WTC11 (cell line): ENCODE measurements around the gene THBS2. TPM values are rescaled to one million over a fixed set of nuclear protein-coding genes. Genes with fewer than 3 reads are reported as not detected.

ENCODE experiments used
- ATAC-seq: fragments of 200-7000 bp; cut with Tn5 transposase; 2 replicates; pipeline ENCODE4 v1.10.0; 2021; ENCODE audit warnings: mild to moderate bottlenecking, moderate library complexity
- CTCF ChIA-PET: fragments of 300-600 bp; sonication (Branson Sonifier 250); formaldehyde crosslinking; loops from one replicate; lab custom pipeline; 2021; ENCODE audit warnings: antibody characterized with exemption; lab: Charles Lee
- POLR2A ChIA-PET: fragments of 350-600 bp; sonication (Branson Sonifier 250); formaldehyde crosslinking; loops from one replicate; lab custom pipeline; 2021; ENCODE audit warnings: antibody characterized with exemption; lab: Charles Lee
- DNase-seq: peaks from one replicate; pipeline ENCODE4 v3.0.0; 2021; ENCODE audit warnings: low spot score
- H3K27ac Mint-ChIP-seq: 2 replicates; pipeline ENCODE4 v1.8.0; 2021; ENCODE audit warnings: mixed read lengths
- H3K27me3 Mint-ChIP-seq: 2 replicates; pipeline ENCODE4 v1.8.0; 2021; ENCODE audit warnings: low read depth, mild to moderate bottlenecking, moderate library complexity, mixed read lengths
- H3K36me3 Mint-ChIP-seq: 2 replicates; pipeline ENCODE4 v1.8.0; 2021; ENCODE audit warnings: mixed read lengths
- H3K4me1 Mint-ChIP-seq: 2 replicates; pipeline ENCODE4 v1.8.0; 2022; ENCODE audit warnings: mixed read lengths
- H3K4me3 Mint-ChIP-seq: 2 replicates; pipeline ENCODE4 v1.8.0; 2021; ENCODE audit warnings: mild to moderate bottlenecking, moderate library complexity, mixed read lengths
- H3K9me3 Mint-ChIP-seq: 2 replicates; pipeline ENCODE4 v1.8.0; 2021; ENCODE audit warnings: mixed read lengths
- ATF1 ChIP-seq: sonication (generic); formaldehyde crosslinking; IDR thresholded peaks from 2 replicates; pipeline ENCODE4 v1.8.1; 2023; ENCODE audit warnings: mild to moderate bottlenecking, moderate library complexity, missing genetic modification reagents
- CBFB ChIP-seq: sonication (generic); formaldehyde crosslinking; IDR thresholded peaks from 2 replicates; pipeline ENCODE4 v1.8.1; 2022; ENCODE audit warnings: mild to moderate bottlenecking, low read depth, missing genetic modification reagents
- CDX4 ChIP-seq: fragments of 250-450 bp; sonication (Bioruptor Pico); IDR thresholded peaks from 2 replicates; pipeline ENCODE4 v1.9.0; 2021; ENCODE audit warnings: moderate library complexity, mild to moderate bottlenecking, inconsistent platforms, borderline replicate concordance
- CTCF ChIP-seq: fragments of 200-600 bp; IDR thresholded peaks from 2 replicates; pipeline ENCODE4 v1.8.0; 2022; ENCODE audit warnings: antibody characterized with exemption
- ELF4 ChIP-seq: sonication (generic); formaldehyde crosslinking; IDR thresholded peaks from 2 replicates; pipeline ENCODE4 v1.8.1; 2022; ENCODE audit warnings: low read depth, mild to moderate bottlenecking, moderate library complexity, missing genetic modification reagents
- ERG ChIP-seq: fragments of 250-450 bp; sonication (Bioruptor Pico); IDR thresholded peaks from 2 replicates; pipeline ENCODE4 v1.8.0; 2021; ENCODE audit warnings: mild to moderate bottlenecking
- ETV6 ChIP-seq: sonication (generic); formaldehyde crosslinking; IDR thresholded peaks from 2 replicates; pipeline ENCODE4 v1.8.1; 2022; ENCODE audit warnings: mild to moderate bottlenecking, missing genetic modification reagents
- HMGA2 ChIP-seq: fragments of 250-450 bp; sonication (Bioruptor Pico); IDR thresholded peaks from 2 replicates; pipeline ENCODE4 v1.4.0; 2021; ENCODE audit warnings: mild to moderate bottlenecking, moderate library complexity
- MXD4 ChIP-seq: fragments of 250-450 bp; sonication (Bioruptor Pico); IDR thresholded peaks from 2 replicates; pipeline ENCODE4 v1.8.0; 2021; ENCODE audit warnings: mild to moderate bottlenecking, moderate library complexity, borderline replicate concordance
- NFE2L1 ChIP-seq: sonication (generic); formaldehyde crosslinking; IDR thresholded peaks from 2 replicates; pipeline ENCODE4 v1.8.1; 2023; ENCODE audit warnings: missing genetic modification reagents
- PRRX2 ChIP-seq: fragments of 250-450 bp; sonication (Bioruptor Pico); IDR thresholded peaks from 2 replicates; pipeline ENCODE4 v1.8.0; 2021; ENCODE audit warnings: mild to moderate bottlenecking
- RELA ChIP-seq: sonication (generic); formaldehyde crosslinking; IDR thresholded peaks from 2 replicates; pipeline ENCODE4 v1.8.1; 2022; ENCODE audit warnings: missing genetic modification reagents, mild to moderate bottlenecking, borderline replicate concordance
- SOX15 ChIP-seq: fragments of 250-450 bp; sonication (Bioruptor Pico); IDR thresholded peaks from 2 replicates; pipeline ENCODE4 v1.9.0; 2021; ENCODE audit warnings: mild to moderate bottlenecking
- SP1 ChIP-seq: sonication (generic); formaldehyde crosslinking; conservative IDR thresholded peaks from 2 replicates; pipeline ENCODE4 v1.8.1; 2022; ENCODE audit warnings: missing genetic modification reagents
- STAT6 ChIP-seq: sonication (generic); formaldehyde crosslinking; conservative IDR thresholded peaks from 2 replicates; pipeline ENCODE4 v1.8.1; 2023; ENCODE audit warnings: mild to moderate bottlenecking, low read depth, missing genetic modification reagents, moderate library complexity
- TEAD4 ChIP-seq: sonication (generic); formaldehyde crosslinking; IDR thresholded peaks from 2 replicates; pipeline ENCODE4 v1.8.0; 2022; ENCODE audit warnings: mild to moderate bottlenecking, missing genetic modification reagents
- TP53 ChIP-seq: sonication (generic); formaldehyde crosslinking; IDR thresholded peaks from 2 replicates; pipeline ENCODE4 v1.8.1; 2023; ENCODE audit warnings: mild to moderate bottlenecking, missing genetic modification reagents
- ZMAT4 ChIP-seq: fragments of 250-450 bp; sonication (Bioruptor Pico); IDR thresholded peaks from 2 replicates; pipeline ENCODE4 v1.9.0; 2021; ENCODE audit warnings: mild to moderate bottlenecking
- ZNF121 ChIP-seq: sonication (generic); formaldehyde crosslinking; IDR thresholded peaks from 2 replicates; pipeline ENCODE4 v1.8.0; 2023; ENCODE audit warnings: missing genetic modification reagents
- total RNA-seq: library from RNA; stranded (reverse); gene quantifications from 3 replicates; pipeline ENCODE4 v1.2.3, GENCODE V29; 2021

The THBS2 gene
- total RNA-seq, 1 experiment from 2014 or later, result 40.3 TPM

- H3K36me3 Mint-ChIP-seq, result 0 out of 2 replicates have a peak, but pooled peaks cover 4% of the 10 kb centered on the region
- no peak for ATAC-seq
- no peaks in the 10 kb centered on the region for H3K4me1 Mint-ChIP-seq
- TF ChIP-seq PRRX2 (CRISPR knock-in tag), result no peak
- TF ChIP-seq ZMAT4 (CRISPR knock-in tag), result no peak
- no peak for TF ChIP-seq SOX15 (CRISPR knock-in tag)
- no peak for TF ChIP-seq ETV6 (CRISPR knock-in tag)
- no peak for TF ChIP-seq MXD4 (CRISPR knock-in tag)
- TF ChIP-seq HMGA2 (CRISPR knock-in tag), result no peak
- no peak for TF ChIP-seq CTCF
- no peak for TF ChIP-seq NFE2L1 (CRISPR knock-in tag)
- H3K27me3 Mint-ChIP-seq, result no peaks in the 10 kb centered on the region
- ChIA-PET CTCF (no interaction called here), POLR2A (no interaction called here)
- no peak overlapping the region for H3K4me3 Mint-ChIP-seq
- no peak overlapping the region for H3K27ac Mint-ChIP-seq
- no peak for DNase-seq
- peaks cover 3% of the 10 kb centered on the region for H3K9me3 Mint-ChIP-seq
These were observed 85.9 kb downstream of the THBS2 start for GRCh38 chr6:169167581-169168301.

- CTCF ChIA-PET, result no interaction called here
- H3K4me1 Mint-ChIP-seq, result no peaks in the 10 kb centered on the region
- DNase-seq (no peak), ATAC-seq (no peak)
- POLR2A ChIA-PET, result no interaction called here
- H3K36me3 Mint-ChIP-seq, result 0 out of 2 replicates have a peak, but pooled peaks cover 4% of the 10 kb centered on the region
- no peak for TF ChIP-seq RELA (CRISPR knock-in tag)
- TF ChIP-seq CDX4 (CRISPR knock-in tag), result no peak
- TF ChIP-seq ERG (CRISPR knock-in tag), result no peak
- TF ChIP-seq STAT6 (CRISPR knock-in tag), result no peak
- TF ChIP-seq TP53, result no peak
- TF ChIP-seq ELF4 (CRISPR knock-in tag), result no peak
- TF ChIP-seq PRRX2 (CRISPR knock-in tag), result no peak
- TF ChIP-seq SP1, result no peak
- no peak for TF ChIP-seq ZNF121 (CRISPR knock-in tag)
- no peak for TF ChIP-seq TEAD4 (CRISPR knock-in tag)
- TF ChIP-seq CTCF, result no peak
- TF ChIP-seq ATF1 (CRISPR knock-in tag), result no peak
- TF ChIP-seq CBFB (CRISPR knock-in tag), result no peak
- H3K9me3 Mint-ChIP-seq, result peaks cover 3% of the 10 kb centered on the region
- no peak overlapping the region for H3K27ac Mint-ChIP-seq
- no peaks in the 10 kb centered on the region for H3K27me3 Mint-ChIP-seq
- no peak overlapping the region for H3K4me3 Mint-ChIP-seq
These were observed 86.6 kb downstream of the THBS2 start for GRCh38 chr6:169166896-169167580.
